ENCODE data around the gene BAIAP3.

BAIAP3 gene

GRCh38 chr16:1299012-1299867, 34.2 kb upstream of the BAIAP3 start:
- no peak for DNase-seq (ENCODE audit: low read depth in 2 of 2)

GRCh38 chr16:1299868-1300203, 33.6 kb upstream of the BAIAP3 start:
- DNase-seq (ENCODE audit: low read depth in 2 of 2): no peak

DNA sequence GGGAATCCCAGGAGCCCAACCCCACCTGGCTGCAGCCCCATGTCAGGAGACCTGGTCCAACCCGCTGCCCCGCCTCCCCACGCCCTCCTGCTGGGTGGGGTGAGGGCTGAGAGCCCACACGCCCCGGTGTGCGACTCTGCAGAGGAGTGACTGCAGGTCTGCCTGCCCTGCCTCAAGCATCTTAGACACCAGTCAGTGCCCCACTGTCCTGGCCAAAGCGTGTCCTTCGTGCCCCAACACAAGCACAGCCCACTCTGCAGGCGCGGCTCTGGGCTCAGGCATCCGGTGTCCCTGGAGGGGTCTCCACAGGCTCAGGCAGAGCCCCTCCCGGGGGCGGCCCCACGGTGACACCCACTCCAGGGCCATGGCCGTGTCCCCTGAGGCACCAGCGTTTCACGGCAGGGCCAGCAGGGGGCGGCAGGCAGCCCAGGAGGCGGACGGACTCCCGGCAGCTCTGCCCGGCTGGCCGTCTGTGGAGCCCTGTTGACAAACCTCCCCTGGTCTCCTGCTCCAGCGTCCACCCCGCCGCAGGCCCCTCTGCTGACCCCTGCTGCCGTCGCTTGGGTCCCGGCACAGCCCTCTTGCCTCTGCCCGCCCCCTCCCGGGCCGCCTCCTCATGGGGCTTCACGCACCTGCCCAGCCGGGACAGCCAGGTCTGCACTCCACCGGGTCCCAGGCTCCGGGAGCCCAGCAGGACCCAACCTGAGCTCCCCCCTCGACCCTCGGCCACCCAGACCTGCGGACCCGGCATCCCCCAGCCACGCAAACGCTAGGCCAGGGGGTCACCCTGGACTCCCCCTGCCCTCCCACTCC, 32.6 kb upstream of the BAIAP3 start:
- DNase-seq (ENCODE audit: low read depth in 2 of 2): peak; percentile 44 to 52

DNA sequence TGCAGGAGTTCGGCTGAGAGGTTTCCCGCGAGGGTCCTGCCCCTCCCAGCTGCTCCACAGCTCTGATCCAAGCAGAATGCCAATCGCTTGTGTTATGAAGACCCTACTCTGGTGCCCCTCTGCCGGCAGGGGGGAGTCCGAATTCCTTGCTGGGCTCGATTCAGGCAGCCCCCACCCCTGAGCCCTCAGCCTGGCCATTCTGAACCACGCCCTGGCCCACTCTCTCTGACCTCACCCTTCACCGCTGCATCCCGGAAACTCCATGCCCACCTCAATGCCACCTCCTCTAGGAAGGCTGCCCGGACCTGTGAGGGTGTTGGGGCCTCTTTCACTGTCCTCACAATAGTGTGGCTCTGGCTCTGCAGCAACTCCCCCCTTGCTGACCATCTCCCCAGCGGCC, 31.9 kb upstream of the BAIAP3 start:
- DNase-seq (ENCODE audit: low read depth in 2 of 2): no peak

DNA sequence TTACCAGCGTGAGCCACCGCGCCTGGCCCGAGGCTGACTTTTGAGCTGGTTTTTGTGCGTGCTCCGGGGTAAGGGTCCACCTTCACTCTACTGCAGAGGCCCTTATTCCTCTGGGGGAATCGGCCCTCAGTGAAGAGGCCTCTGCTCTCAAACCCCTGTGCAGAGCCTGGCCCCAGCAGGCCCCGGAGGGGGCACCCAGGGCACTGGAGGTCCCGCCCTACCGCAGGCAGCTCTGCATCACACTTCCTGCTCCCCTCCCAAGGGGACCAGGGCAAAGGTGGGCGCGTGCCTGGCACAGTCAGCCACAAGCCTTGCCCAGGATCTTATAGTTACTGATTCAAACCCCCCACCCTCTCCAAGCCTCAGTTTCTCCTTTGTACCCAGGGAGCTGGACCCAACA, 27.6 kb upstream of the BAIAP3 start:
- no peak for DNase-seq (ENCODE audit: low read depth in 2 of 2)

DNA sequence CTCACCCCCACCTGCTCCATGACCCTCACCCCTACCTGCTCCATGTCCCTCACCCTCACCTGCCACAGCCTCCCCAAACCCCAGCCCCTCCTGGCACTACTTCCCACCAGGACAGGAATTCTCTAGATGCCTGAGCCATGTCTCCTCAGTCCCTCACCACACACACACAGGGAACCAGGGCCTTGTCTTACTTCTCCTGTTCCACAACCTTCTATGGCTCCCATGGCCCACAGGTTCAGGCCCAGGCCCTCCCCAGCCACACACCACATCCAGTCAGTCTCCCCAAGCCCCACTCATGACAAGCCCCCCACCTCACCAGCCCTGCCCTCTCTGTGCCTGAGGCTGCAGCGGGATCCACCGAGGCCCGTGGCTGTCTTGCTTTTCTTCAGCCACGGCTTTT, 27.1 kb upstream of the BAIAP3 start:
- no peak for DNase-seq (ENCODE audit: low read depth in 2 of 2)

GRCh38 chr16:1308036-1308976, 25.1 kb upstream of the BAIAP3 start:
- DNase-seq (ENCODE audit: low read depth in 2 of 2): no peak

GRCh38 chr16:1308977-1309885, 24.2 kb upstream of the BAIAP3 start, which contains the start of gene UBE2I:
Gene UBE2I, plus strand, starts transcription at chr16:1309636. Its CDS starts 4,395 bp downstream, at chr16:1314031.
- DNase-seq (ENCODE audit: low read depth in 2 of 2): peak; percentile 93 to 97

GRCh38 chr16:1309888-1310831, 23.3 kb upstream of the BAIAP3 start:
- DNase-seq (ENCODE audit: low read depth in 2 of 2): peak in 1 of 2 donors; percentile 23

- no peak for DNase-seq (ENCODE audit: low read depth in 2 of 2)
These were observed 22.6 kb upstream of the BAIAP3 start for GRCh38 chr16:1310832-1311200.

DNA sequence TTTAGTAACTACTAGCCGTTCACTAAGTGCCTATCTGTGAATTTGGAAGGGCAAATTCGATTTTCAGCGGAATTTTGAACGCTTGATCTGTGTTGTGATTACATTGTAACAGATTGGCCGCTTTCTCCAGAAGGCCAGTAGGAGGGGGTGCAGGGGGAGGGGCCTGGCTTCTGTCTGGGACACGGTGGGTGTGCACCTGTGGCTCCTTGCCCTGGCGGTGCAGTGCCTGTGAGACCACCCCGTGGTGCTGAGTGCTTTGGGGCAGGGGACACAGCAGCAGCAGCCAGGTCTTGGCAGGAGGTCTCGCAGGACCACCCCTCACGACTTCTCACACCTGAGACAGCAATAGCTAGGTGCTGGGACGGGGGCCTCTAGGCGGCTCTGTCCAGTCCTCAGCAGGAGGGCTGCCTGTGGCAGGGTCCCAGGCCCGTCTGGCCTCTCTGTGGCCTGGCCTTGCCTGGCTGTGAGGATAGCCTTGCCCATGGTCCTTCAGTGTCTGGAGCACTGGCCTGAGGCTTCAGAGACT, 22.2 kb upstream of the BAIAP3 start:
- no peak for DNase-seq (ENCODE audit: low read depth in 2 of 2)

GRCh38 chr16:1311738-1312466, 21.5 kb upstream of the BAIAP3 start:
- no peak for DNase-seq (ENCODE audit: low read depth in 2 of 2)

GRCh38 chr16:1312467-1312816, 21.0 kb upstream of the BAIAP3 start:
- no peak for DNase-seq (ENCODE audit: low read depth in 2 of 2)

GRCh38 chr16:1312903-1313302, 20.5 kb upstream of the BAIAP3 start:
- no peak for DNase-seq (ENCODE audit: low read depth in 2 of 2)

- no peak for DNase-seq (ENCODE audit: low read depth in 2 of 2)
These were observed 19.6 kb upstream of the BAIAP3 start for GRCh38 chr16:1313721-1314369.

- no peak for DNase-seq (ENCODE audit: low read depth in 2 of 2)
These were observed 18.9 kb upstream of the BAIAP3 start for GRCh38 chr16:1314399-1315068.

DNA sequence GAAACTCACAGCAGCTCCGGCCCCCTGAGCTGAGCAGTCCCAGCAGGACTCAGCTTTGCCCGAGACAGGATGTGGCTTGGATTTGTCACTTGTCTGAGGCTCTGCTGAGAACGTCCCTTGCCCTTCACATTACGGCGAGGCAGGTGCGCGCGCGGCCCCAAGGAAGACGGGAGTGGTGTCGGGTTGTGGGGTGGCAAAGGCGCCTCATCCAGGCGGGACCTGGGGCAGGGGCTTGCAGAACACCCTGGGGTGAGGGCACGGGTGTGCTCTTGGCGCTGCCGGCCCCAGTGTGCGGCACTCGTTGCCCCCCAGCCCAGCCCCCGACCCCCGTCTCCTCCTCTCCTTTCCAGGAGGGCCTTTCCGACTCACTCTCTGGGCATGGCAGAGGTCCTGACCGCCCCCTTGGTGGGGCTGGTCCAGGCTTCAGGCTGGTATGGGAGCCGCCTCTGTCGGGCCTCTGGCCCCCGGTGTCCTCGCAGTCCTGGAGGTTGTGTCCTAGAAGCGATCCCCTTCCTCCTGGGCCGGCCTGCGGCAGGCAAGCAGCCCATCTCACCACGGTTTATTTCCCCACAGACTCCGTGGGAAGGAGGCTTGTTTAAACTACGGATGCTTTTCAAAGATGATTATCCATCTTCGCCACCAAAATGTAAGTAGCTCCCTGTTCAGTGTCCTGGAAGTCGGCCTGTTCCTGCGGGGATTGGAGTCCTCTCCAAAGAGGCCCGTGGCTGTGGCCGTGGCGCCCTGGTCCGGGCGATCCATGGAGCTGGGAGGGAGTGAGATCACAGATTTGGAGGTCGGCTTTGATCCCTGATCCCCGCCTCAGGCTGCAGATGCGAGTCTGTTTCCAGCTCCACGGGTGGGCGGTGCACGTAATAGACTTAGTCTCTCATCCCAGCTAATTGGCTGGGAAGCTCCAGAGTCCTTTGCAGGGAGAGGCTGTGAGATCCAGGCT, 18.1 kb upstream of the BAIAP3 start:
- no peak for DNase-seq (ENCODE audit: low read depth in 2 of 2)

All from stimulated activated CD8-positive, alpha-beta memory T cell treated with anti-CD3 and anti-CD28 coated beads, Interleukin-7, amount 100 ng/mL, for 1 hour (primary cell).